ENCODE data around the gene PIK3C3. TPM values are rescaled to one million over a fixed set of nuclear protein-coding genes. Genes with fewer than 3 reads are reported as not detected.

PIK3C3 gene
- total and polyA plus RNA-seq, 2 donors from 2014 or later, result 31.4 to 70.7 TPM

DNA sequence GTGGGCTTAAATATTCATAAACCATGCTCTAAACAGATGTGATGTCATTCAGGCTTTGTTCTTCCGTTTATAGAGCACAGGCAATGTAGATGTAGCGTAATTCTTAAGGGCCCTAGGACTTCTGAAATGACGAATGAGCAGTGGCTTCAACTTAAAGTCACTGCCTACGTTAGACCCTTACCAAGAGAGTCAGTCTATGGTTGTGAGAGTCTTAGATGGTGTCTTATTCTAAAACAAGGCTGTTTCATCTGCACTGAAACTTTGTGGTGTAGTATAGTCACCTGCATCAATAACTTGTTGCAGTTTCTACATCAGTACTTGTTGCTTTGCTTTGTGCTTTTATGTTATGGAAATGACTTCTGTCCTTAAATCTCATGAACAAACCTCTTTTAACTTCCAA lies 56.0 kb downstream of the PIK3C3 start:
- intact Hi-C loops (cut with DNase I), result no loop called here
- Histone ChIP-seq H3K9me3 (ENCODE audit: control insufficient read depth in 2 of 3, insufficient read depth in 1 of 3, low read length in 3 of 3) (no peaks in the 10 kb centered on the region), H3K36me3 (ENCODE audit: control insufficient read depth in 2 of 3, insufficient read depth in 3 of 3, low read length in 3 of 3) (peaks cover 0 to 15% (median 10%) of the 10 kb centered on the region in 3 donors), H3K4me1 (ENCODE audit: control insufficient read depth in 2 of 3, insufficient read depth in 2 of 3, low read depth in 1 of 3, low read length in 3 of 3) (no peaks in the 10 kb centered on the region), H3K27me3 (ENCODE audit: control insufficient read depth, insufficient read depth, low read length) (no peaks in the 10 kb centered on the region), H3K9ac (ENCODE audit: low read length in 3 of 3) (no peak overlapping the region), H3K4me3 (ENCODE audit: low read length in 3 of 3) (no peak overlapping the region), H3K27ac (ENCODE audit: low read depth in 2 of 2, low read length in 2 of 2) (no peak overlapping the region)
- TF ChIP-seq, protein P1, sequence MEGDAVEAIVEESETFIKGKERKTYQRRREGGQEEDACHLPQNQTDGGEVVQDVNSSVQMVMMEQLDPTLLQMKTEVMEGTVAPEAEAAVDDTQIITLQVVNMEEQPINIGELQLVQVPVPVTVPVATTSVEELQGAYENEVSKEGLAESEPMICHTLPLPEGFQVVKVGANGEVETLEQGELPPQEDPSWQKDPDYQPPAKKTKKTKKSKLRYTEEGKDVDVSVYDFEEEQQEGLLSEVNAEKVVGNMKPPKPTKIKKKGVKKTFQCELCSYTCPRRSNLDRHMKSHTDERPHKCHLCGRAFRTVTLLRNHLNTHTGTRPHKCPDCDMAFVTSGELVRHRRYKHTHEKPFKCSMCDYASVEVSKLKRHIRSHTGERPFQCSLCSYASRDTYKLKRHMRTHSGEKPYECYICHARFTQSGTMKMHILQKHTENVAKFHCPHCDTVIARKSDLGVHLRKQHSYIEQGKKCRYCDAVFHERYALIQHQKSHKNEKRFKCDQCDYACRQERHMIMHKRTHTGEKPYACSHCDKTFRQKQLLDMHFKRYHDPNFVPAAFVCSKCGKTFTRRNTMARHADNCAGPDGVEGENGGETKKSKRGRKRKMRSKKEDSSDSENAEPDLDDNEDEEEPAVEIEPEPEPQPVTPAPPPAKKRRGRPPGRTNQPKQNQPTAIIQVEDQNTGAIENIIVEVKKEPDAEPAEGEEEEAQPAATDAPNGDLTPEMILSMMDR (IDR thresholded peaks at IDR 0.05; ENCODE audit: borderline replicate concordance, extremely low read depth, insufficient read depth), result no peak
- DNase-seq (no peak), FAIRE-seq (no peak)

DNA sequence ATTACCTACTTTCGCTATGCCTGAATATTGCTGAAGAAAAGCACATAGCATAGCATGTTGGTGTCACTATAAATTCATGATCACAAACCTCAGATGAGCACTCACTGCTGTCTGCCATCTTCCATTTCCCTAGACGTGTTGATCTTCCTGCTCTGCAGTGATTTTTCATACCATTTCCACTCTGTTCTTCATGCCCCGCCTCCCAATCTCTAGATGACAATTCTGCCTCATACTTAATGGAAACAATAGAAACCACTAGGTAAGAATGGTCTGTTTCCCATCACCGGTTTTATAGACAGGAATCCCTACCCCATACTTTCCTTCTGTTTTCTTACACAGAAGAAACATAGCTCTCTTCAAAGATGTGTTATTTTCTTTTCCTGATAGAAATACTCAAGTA lies 63.8 kb downstream of the PIK3C3 start:
- peaks cover 0 to 25% (median 11%) of the 10 kb centered on the region in 3 donors for H3K36me3 ChIP-seq (ENCODE audit: control insufficient read depth in 2 of 3, insufficient read depth in 3 of 3, low read length in 3 of 3)
- TF ChIP-seq, protein P1 (IDR thresholded peaks at IDR 0.05; ENCODE audit: borderline replicate concordance, extremely low read depth, insufficient read depth), result no peak
- no peak for FAIRE-seq
- intact Hi-C loops (cut with DNase I), result no loop called here
- H3K27me3 ChIP-seq (ENCODE audit: control insufficient read depth, insufficient read depth, low read length), result no peaks in the 10 kb centered on the region
- H3K4me3 ChIP-seq (ENCODE audit: low read length in 3 of 3), result no peak overlapping the region
- no peaks in the 10 kb centered on the region for H3K4me1 ChIP-seq (ENCODE audit: control insufficient read depth in 2 of 3, insufficient read depth in 2 of 3, low read depth in 1 of 3, low read length in 3 of 3)
- no peak overlapping the region for H3K9ac ChIP-seq (ENCODE audit: low read length in 3 of 3)
- H3K27ac ChIP-seq (ENCODE audit: low read depth in 2 of 2, low read length in 2 of 2), result no peak overlapping the region
- no peak for DNase-seq
- no peaks in the 10 kb centered on the region for H3K9me3 ChIP-seq (ENCODE audit: control insufficient read depth in 2 of 3, insufficient read depth in 1 of 3, low read length in 3 of 3)

DNA sequence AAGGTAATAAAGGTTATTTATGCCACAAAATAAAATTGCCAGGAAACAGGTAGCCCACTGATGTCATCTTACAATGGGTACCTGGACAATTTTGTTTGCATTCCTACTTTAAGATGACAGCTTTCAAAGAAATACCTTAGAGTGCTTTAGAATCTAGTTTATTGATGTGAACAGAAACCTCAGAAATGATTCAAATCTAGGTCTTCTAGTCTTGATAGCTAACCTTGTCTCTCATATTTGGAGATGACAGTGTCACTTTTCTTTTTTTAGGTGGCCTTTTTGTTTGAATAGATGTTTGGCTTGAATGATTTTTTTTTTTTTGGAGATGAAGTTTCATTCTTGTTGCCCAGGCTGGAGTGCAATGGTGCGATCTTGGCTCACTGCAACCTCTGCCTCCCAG lies 69.1 kb downstream of the PIK3C3 start:
- H3K4me1 ChIP-seq (ENCODE audit: control insufficient read depth in 2 of 3, insufficient read depth in 2 of 3, low read depth in 1 of 3, low read length in 3 of 3), result no peaks in the 10 kb centered on the region
- no peaks in the 10 kb centered on the region for H3K27me3 ChIP-seq (ENCODE audit: control insufficient read depth, insufficient read depth, low read length)
- H3K4me3 ChIP-seq (ENCODE audit: low read length in 3 of 3), result no peak overlapping the region
- H3K9ac ChIP-seq (ENCODE audit: low read length in 3 of 3), result no peak overlapping the region
- FAIRE-seq (no peak), DNase-seq (no peak)
- TF ChIP-seq, protein P1 (IDR thresholded peaks at IDR 0.05; ENCODE audit: borderline replicate concordance, extremely low read depth, insufficient read depth), result no peak
- H3K9me3 ChIP-seq (ENCODE audit: control insufficient read depth in 2 of 3, insufficient read depth in 1 of 3, low read length in 3 of 3), result no peaks in the 10 kb centered on the region
- intact Hi-C loops (cut with DNase I), result no loop called here
- H3K27ac ChIP-seq (ENCODE audit: low read depth in 2 of 2, low read length in 2 of 2), result no peak overlapping the region
- H3K36me3 ChIP-seq (ENCODE audit: control insufficient read depth in 2 of 3, insufficient read depth in 3 of 3, low read length in 3 of 3), result peaks cover 0 to 8% (median 0%) of the 10 kb centered on the region in 3 donors

DNA sequence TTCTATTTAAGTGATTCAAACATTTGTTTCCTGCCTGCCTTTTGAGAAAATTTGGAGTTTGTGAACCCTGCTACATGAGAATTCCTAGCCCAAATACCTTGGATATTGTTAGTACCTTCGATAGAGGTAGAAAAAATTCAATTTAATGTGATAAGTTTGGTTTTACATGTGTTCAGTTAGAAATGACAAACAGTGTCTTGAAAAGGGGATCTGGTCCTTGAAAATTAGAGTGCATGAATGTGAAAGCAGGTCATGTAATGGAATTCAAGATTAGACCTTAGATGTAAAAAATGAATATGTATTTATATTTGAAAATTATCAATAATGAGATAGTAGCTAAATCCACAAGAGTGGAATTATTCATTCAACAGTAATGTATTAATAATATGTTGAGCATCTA lies 70.5 kb downstream of the PIK3C3 start:
- no peaks in the 10 kb centered on the region for H3K9me3 ChIP-seq (ENCODE audit: control insufficient read depth in 2 of 3, insufficient read depth in 1 of 3, low read length in 3 of 3)
- no peaks in the 10 kb centered on the region for H3K4me1 ChIP-seq (ENCODE audit: control insufficient read depth in 2 of 3, insufficient read depth in 2 of 3, low read depth in 1 of 3, low read length in 3 of 3)
- TF ChIP-seq, protein P1 (IDR thresholded peaks at IDR 0.05; ENCODE audit: borderline replicate concordance, extremely low read depth, insufficient read depth), result no peak
- H3K27me3 ChIP-seq (ENCODE audit: control insufficient read depth, insufficient read depth, low read length), result no peaks in the 10 kb centered on the region
- peaks cover 0 to 8% (median 2%) of the 10 kb centered on the region in 3 donors for H3K36me3 ChIP-seq (ENCODE audit: control insufficient read depth in 2 of 3, insufficient read depth in 3 of 3, low read length in 3 of 3)
- no peak overlapping the region for H3K4me3 ChIP-seq (ENCODE audit: low read length in 3 of 3)
- no peak for DNase-seq
- intact Hi-C loops (cut with DNase I), result no loop called here
- H3K27ac ChIP-seq (ENCODE audit: low read depth in 2 of 2, low read length in 2 of 2), result no peak overlapping the region
- no peak for FAIRE-seq
- no peak overlapping the region for H3K9ac ChIP-seq (ENCODE audit: low read length in 3 of 3)
